ENCODE measurements around the gene ACBD6. TPM values are rescaled to one million over a fixed set of nuclear protein-coding genes. Genes with fewer than 3 reads are reported as not detected.

Gene ACBD6
- total RNA-seq, 1 experiment from 2014 or later: 48.5 TPM

DNA sequence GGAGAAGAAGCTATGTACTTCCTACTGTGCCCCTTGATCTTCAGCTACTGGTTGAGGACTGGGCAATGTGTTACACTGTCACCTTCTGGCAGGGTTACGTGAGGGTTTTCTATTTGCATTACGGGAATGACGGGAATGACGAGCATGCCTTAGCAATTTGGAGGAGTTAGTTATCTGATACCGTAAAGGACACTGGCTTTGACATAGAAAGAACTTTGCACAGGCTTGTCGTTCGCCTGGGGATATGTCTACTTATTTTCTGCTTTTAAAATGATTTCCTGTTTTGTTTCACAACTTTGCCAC lies 19.8 kb upstream of the ACBD6 start:
- Histone ChIP-seq H3K9me3 (ENCODE audit: control insufficient read depth, insufficient read depth, low read depth, low read length) (no peaks in the 10 kb centered on the region), H3K27me3 (ENCODE audit: control insufficient read depth, insufficient read depth, low read length) (no peaks in the 10 kb centered on the region), H3K27ac (ENCODE audit: low read length) (no peak overlapping the region), H3K36me3 (ENCODE audit: control insufficient read depth, insufficient read depth, low read length) (no peaks in the 10 kb centered on the region), H3K4me1 (ENCODE audit: control insufficient read depth, insufficient read depth, low read length) (no peaks in the 10 kb centered on the region; the same call in 1 of the 2 replicates), H3K4me3 (ENCODE audit: low read depth in 2 of 2, low read length in 2 of 2) (no peak overlapping the region)
- ATAC-seq (no peak), DNase-seq (ENCODE audit: low read depth, low spot score) (no peak)
- CTCF ChIA-PET: no interaction called here
- BruUV-seq (replicated peaks): no TSS peak
- in situ Hi-C loops (cut with HindIII; ENCODE audit: low pct_unique_long_range_greater_than_20kb, low sequenced_read_pairs) (no loop called here), intact Hi-C loops (cut with micrococcal nuclease; ENCODE audit: unreplicated experiment) (no loop called here)
- POLR2A ChIA-PET: no interaction called here
- TF ChIP-seq, protein P1, sequence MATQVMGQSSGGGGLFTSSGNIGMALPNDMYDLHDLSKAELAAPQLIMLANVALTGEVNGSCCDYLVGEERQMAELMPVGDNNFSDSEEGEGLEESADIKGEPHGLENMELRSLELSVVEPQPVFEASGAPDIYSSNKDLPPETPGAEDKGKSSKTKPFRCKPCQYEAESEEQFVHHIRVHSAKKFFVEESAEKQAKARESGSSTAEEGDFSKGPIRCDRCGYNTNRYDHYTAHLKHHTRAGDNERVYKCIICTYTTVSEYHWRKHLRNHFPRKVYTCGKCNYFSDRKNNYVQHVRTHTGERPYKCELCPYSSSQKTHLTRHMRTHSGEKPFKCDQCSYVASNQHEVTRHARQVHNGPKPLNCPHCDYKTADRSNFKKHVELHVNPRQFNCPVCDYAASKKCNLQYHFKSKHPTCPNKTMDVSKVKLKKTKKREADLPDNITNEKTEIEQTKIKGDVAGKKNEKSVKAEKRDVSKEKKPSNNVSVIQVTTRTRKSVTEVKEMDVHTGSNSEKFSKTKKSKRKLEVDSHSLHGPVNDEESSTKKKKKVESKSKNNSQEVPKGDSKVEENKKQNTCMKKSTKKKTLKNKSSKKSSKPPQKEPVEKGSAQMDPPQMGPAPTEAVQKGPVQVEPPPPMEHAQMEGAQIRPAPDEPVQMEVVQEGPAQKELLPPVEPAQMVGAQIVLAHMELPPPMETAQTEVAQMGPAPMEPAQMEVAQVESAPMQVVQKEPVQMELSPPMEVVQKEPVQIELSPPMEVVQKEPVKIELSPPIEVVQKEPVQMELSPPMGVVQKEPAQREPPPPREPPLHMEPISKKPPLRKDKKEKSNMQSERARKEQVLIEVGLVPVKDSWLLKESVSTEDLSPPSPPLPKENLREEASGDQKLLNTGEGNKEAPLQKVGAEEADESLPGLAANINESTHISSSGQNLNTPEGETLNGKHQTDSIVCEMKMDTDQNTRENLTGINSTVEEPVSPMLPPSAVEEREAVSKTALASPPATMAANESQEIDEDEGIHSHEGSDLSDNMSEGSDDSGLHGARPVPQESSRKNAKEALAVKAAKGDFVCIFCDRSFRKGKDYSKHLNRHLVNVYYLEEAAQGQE (IDR thresholded peaks at IDR 0.05; ENCODE audit: insufficient read depth in 1 of 2, low read depth in 2 of 2, low read length in 1 of 2): no peak
- TF ChIP-seq, protein P2, sequence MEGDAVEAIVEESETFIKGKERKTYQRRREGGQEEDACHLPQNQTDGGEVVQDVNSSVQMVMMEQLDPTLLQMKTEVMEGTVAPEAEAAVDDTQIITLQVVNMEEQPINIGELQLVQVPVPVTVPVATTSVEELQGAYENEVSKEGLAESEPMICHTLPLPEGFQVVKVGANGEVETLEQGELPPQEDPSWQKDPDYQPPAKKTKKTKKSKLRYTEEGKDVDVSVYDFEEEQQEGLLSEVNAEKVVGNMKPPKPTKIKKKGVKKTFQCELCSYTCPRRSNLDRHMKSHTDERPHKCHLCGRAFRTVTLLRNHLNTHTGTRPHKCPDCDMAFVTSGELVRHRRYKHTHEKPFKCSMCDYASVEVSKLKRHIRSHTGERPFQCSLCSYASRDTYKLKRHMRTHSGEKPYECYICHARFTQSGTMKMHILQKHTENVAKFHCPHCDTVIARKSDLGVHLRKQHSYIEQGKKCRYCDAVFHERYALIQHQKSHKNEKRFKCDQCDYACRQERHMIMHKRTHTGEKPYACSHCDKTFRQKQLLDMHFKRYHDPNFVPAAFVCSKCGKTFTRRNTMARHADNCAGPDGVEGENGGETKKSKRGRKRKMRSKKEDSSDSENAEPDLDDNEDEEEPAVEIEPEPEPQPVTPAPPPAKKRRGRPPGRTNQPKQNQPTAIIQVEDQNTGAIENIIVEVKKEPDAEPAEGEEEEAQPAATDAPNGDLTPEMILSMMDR (IDR thresholded peaks at IDR 0.05): no peak
- TF ChIP-seq SIN3A (IDR thresholded peaks at IDR 0.05; ENCODE audit: borderline replicate concordance, insufficient read depth, low read depth, low read length): no peak
- TF ChIP-seq TCF7L2 (IDR thresholded peaks at IDR 0.05; ENCODE audit: low read depth, low read length): no peak
- no peak for TF ChIP-seq POLR2AphosphoS5 (IDR thresholded peaks at IDR 0.05; ENCODE audit: low read depth, low read length)

DNA sequence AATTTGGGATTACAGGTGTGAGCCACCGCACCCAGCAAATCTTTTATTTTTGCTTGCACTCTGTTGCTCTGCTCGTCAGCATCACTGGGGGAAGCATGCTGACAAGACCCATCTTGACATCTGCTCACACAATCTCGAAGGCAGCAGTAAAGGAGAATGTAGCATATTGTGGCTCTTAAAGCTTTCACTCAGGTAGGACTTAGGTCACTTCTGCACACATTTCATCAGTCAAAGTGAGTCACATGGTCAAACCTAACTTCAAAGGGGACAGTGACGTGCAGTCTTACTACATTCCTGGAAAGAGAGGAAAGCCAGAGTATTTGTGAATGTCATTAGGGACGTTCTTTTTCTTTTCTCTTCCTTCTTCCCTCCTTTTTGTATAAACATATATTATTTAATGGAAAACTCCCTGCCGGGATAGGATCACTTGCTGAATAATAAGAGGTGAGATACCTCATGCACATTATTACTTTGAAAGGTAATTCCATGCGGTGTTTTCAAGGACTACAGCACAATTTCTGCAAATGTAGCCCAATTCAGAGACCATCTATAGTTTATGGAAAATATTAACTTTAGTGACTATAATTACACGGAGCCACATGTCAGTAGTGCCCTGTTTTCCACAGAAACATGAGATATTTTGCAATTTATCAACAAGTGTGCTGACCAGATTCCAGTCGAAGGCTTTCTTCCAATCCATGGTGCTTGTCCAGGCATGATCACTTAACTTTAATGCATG lies 19.3 kb upstream of the ACBD6 start:
- Histone ChIP-seq H3K27ac (ENCODE audit: low read length) (no peak overlapping the region), H3K9me3 (ENCODE audit: control insufficient read depth, insufficient read depth, low read depth, low read length) (no peaks in the 10 kb centered on the region), H3K36me3 (ENCODE audit: control insufficient read depth, insufficient read depth, low read length) (no peaks in the 10 kb centered on the region), H3K4me1 (ENCODE audit: control insufficient read depth, insufficient read depth, low read length) (no peaks in the 10 kb centered on the region; the same call in 1 of the 2 replicates), H3K4me3 (ENCODE audit: low read depth in 2 of 2, low read length in 2 of 2) (no peak overlapping the region), H3K27me3 (ENCODE audit: control insufficient read depth, insufficient read depth, low read length) (no peaks in the 10 kb centered on the region)
- in situ Hi-C loops (cut with HindIII; ENCODE audit: low pct_unique_long_range_greater_than_20kb, low sequenced_read_pairs) (no loop called here), intact Hi-C loops (cut with micrococcal nuclease; ENCODE audit: unreplicated experiment) (no loop called here)
- ChIA-PET POLR2A (no interaction called here), CTCF (no interaction called here)
- ATAC-seq (no peak), DNase-seq (ENCODE audit: low read depth, low spot score) (no peak)
- BruUV-seq (replicated peaks): no TSS peak
- TF ChIP-seq, protein P2 (IDR thresholded peaks at IDR 0.05): no peak
- TF ChIP-seq SIN3A (IDR thresholded peaks at IDR 0.05; ENCODE audit: borderline replicate concordance, insufficient read depth, low read depth, low read length) (no peak), POLR2AphosphoS5 (IDR thresholded peaks at IDR 0.05; ENCODE audit: low read depth, low read length) (no peak), TCF7L2 (IDR thresholded peaks at IDR 0.05; ENCODE audit: low read depth, low read length) (no peak)
- TF ChIP-seq, protein P1 (IDR thresholded peaks at IDR 0.05; ENCODE audit: insufficient read depth in 1 of 2, low read depth in 2 of 2, low read length in 1 of 2): no peak

All from Panc1 (cell line).